ENCODE results near the gene SYNGR1.

GRCh38 chr22:39408807-39409206, 59.0 kb downstream of the SYNGR1 start:
- TF ChIP-seq POLR2AphosphoS5 (IDR thresholded peaks at IDR 0.05; ENCODE audit: low read depth, low read length) (no peak), POLR2A (IDR thresholded peaks at IDR 0.05; ENCODE audit: low read depth, low read length) (no peak)
